ENCODE results near the gene FBXO36. TPM values are rescaled to one million over a fixed set of nuclear protein-coding genes. Genes with fewer than 3 reads are reported as not detected.

The FBXO36 gene
- total and polyA plus RNA-seq, 2 of the 4 experiments (the other 2 are of a cell fraction), result 1.3 to 2.2 TPM

- no peaks in the 10 kb centered on the region for H3K9me3 ChIP-seq (ENCODE audit: control insufficient read depth, insufficient read depth, low read length)
- H2AFZ ChIP-seq (replicated peaks; ENCODE audit: low read length, poor library complexity), result no peak overlapping the region
- ChIA-PET POLR2A (ENCODE audit: unreplicated experiment) (no interaction called here), CTCF (interaction anchor here (0.5 kb wide), 1 partner anchor 857 kb away, joined by 11 read pairs; no protein-coding TSS in a partner anchor)
- TF ChIP-seq CTCF (conservative IDR thresholded peaks at IDR 0.05; ENCODE audit: low read depth, low read length) (no peak), MAFK (IDR thresholded peaks at IDR 0.05; ENCODE audit: low read depth, low read length) (no peak), FOS (IDR thresholded peaks at IDR 0.05; ENCODE audit: low read depth, low read length) (no peak), MXI1 (IDR thresholded peaks at IDR 0.05; ENCODE audit: borderline replicate concordance, low read depth, low read length) (no peak)
- H3K9me1 ChIP-seq (ENCODE audit: insufficient read depth, low read length), result no peaks in the 10 kb centered on the region
- H3K36me3 ChIP-seq (ENCODE audit: control insufficient read depth, insufficient read depth, low read length), result no peaks in the 10 kb centered on the region
- H2BK5ac ChIP-seq (ENCODE audit: low read depth, low read length, poor library complexity, severe bottlenecking), result no peak overlapping the region
- in situ Hi-C loops (cut with MboI; ENCODE audit: low sequenced_read_pairs) (no loop called here), intact Hi-C loops (cut with micrococcal nuclease) (no loop called here), dilution Hi-C loops (cut with HindIII; ENCODE audit: low sequenced_read_pairs, unreplicated experiment) (no loop called here)
- no TSS peak for BruUV-seq (replicated peaks)
- DNase-seq (no peak), ATAC-seq (ENCODE audit: low read depth) (no peak)
- no peak overlapping the region for H3K56ac ChIP-seq (ENCODE audit: extremely low read depth, insufficient read depth, low read length)
- no peak overlapping the region for H2BK15ac ChIP-seq (ENCODE audit: low read depth, low read length)
- no CpG with 5 or more reads among the region's 3 CpGs for WGBS, 2 experiments (ENCODE audit: extremely low coverage in 2 of 2, insufficient read length in 1 of 2)
- no peaks in the 10 kb centered on the region for H4K20me1 ChIP-seq (ENCODE audit: insufficient read depth, low read length)
- H2BK120ac ChIP-seq (ENCODE audit: low read depth, low read length), result no peak overlapping the region
- no peak overlapping the region for H2AK9ac ChIP-seq (replicated peaks; ENCODE audit: low read depth, low read length, poor library complexity)
- H3K14ac ChIP-seq (replicated peaks; ENCODE audit: low read depth, low read length), result no peak overlapping the region
- H3K79me1 ChIP-seq (ENCODE audit: low read depth in 1 of 2, low read length in 2 of 2), result no peaks in the 10 kb centered on the region
- H3K27me3 ChIP-seq (ENCODE audit: control insufficient read depth, insufficient read depth, low read length), result no peaks in the 10 kb centered on the region
- no peak overlapping the region for H3K23ac ChIP-seq (ENCODE audit: low read depth, low read length)
- H3K4me3 ChIP-seq (ENCODE audit: insufficient read depth, low read depth, low read length), result no peak overlapping the region
- no peak overlapping the region for H3K27ac ChIP-seq (ENCODE audit: insufficient read depth, low read length)
- H3K4me1 ChIP-seq (ENCODE audit: control insufficient read depth, insufficient read depth, low read length), result peaks cover 3% of the 10 kb centered on the region; the same call in 1 of the 2 replicates
- H3K4ac ChIP-seq (ENCODE audit: low read depth, low read length), result no peak overlapping the region
- no peak overlapping the region for H2AK5ac ChIP-seq (ENCODE audit: low read depth, low read length)
- H2BK20ac ChIP-seq (ENCODE audit: low read depth, low read length), result no peak overlapping the region
- no peak overlapping the region for H4K8ac ChIP-seq (ENCODE audit: low read depth in 2 of 2, low read length in 2 of 2)
- no peak overlapping the region for H4K5ac ChIP-seq (ENCODE audit: low read depth, low read length)
- H3K9ac ChIP-seq (ENCODE audit: low read depth, low read length), result no peak overlapping the region
- no peak overlapping the region for H4K91ac ChIP-seq (ENCODE audit: insufficient read depth, low read depth, low read length)
- no peak overlapping the region for H3K4me2 ChIP-seq (ENCODE audit: low read depth, low read length)
- H3K18ac ChIP-seq (ENCODE audit: low read depth, low read length), result no peak overlapping the region
Observed at GRCh38 chr2:229956491-229956890, 34.2 kb downstream of the FBXO36 start.

All from IMR-90 (cell line).